ENCODE results near the gene PREP.

Gene PREP

DNA sequence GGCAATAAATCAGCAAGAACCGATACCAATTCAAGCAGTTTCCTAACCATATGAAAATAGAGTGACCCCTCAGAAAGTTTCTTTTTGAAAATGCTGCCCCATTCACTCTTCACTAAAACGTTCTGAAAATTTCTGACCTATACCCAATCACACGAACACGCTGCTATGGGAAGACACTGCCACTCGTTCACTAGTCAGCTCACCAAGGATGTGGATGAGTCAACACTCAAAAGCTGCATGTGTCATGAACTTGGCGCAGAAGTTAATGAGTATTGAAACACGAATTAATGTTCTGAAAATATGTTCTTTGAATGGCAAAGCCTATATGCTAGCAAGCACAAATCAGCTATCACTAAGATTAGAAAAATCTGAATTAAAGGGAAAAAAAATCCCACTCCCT is 84.2 kb downstream of the PREP start:
- Histone ChIP-seq H3K9me2 (replicated peaks; ENCODE audit: low read depth, low read length) (no peaks in the 10 kb centered on the region), H3K27me3 (ENCODE audit: insufficient read depth, low read length, poor library complexity, severe bottlenecking) (no peaks in the 10 kb centered on the region), H3K36me3 (ENCODE audit: insufficient read depth, low read length) (peaks cover 81% of the 10 kb centered on the region; the same call in 1 of the 2 replicates), H3K9me3 (ENCODE audit: insufficient read depth, low read depth, low read length) (no peaks in the 10 kb centered on the region), H3K79me2 (ENCODE audit: insufficient read depth, low read length) (no peaks in the 10 kb centered on the region), H3F3A (ENCODE audit: low read depth) (no peaks in the 10 kb centered on the region), H3K4me1 (ENCODE audit: insufficient read depth, low read length, poor library complexity, severe bottlenecking) (no peaks in the 10 kb centered on the region), H3K4me3 (ENCODE audit: low read length, poor library complexity, severe bottlenecking) (no peak overlapping the region), H3K9ac (ENCODE audit: low read depth, low read length, poor library complexity, severe bottlenecking) (no peak overlapping the region), H4K20me1 (ENCODE audit: insufficient read depth, low read length, poor library complexity, severe bottlenecking) (no peaks in the 10 kb centered on the region), H2AFZ (ENCODE audit: low read length) (no peak overlapping the region), H3K4me2 (ENCODE audit: low read depth, low read length, poor library complexity, severe bottlenecking) (no peak overlapping the region)
- TF ChIP-seq EZH2phosphoT487 (IDR thresholded peaks at IDR 0.05; ENCODE audit: borderline replicate concordance), result no peak
- TF ChIP-seq, protein P1, sequence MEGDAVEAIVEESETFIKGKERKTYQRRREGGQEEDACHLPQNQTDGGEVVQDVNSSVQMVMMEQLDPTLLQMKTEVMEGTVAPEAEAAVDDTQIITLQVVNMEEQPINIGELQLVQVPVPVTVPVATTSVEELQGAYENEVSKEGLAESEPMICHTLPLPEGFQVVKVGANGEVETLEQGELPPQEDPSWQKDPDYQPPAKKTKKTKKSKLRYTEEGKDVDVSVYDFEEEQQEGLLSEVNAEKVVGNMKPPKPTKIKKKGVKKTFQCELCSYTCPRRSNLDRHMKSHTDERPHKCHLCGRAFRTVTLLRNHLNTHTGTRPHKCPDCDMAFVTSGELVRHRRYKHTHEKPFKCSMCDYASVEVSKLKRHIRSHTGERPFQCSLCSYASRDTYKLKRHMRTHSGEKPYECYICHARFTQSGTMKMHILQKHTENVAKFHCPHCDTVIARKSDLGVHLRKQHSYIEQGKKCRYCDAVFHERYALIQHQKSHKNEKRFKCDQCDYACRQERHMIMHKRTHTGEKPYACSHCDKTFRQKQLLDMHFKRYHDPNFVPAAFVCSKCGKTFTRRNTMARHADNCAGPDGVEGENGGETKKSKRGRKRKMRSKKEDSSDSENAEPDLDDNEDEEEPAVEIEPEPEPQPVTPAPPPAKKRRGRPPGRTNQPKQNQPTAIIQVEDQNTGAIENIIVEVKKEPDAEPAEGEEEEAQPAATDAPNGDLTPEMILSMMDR (conservative IDR thresholded peaks at IDR 0.05; ENCODE audit: low read length), result no peak

DNA sequence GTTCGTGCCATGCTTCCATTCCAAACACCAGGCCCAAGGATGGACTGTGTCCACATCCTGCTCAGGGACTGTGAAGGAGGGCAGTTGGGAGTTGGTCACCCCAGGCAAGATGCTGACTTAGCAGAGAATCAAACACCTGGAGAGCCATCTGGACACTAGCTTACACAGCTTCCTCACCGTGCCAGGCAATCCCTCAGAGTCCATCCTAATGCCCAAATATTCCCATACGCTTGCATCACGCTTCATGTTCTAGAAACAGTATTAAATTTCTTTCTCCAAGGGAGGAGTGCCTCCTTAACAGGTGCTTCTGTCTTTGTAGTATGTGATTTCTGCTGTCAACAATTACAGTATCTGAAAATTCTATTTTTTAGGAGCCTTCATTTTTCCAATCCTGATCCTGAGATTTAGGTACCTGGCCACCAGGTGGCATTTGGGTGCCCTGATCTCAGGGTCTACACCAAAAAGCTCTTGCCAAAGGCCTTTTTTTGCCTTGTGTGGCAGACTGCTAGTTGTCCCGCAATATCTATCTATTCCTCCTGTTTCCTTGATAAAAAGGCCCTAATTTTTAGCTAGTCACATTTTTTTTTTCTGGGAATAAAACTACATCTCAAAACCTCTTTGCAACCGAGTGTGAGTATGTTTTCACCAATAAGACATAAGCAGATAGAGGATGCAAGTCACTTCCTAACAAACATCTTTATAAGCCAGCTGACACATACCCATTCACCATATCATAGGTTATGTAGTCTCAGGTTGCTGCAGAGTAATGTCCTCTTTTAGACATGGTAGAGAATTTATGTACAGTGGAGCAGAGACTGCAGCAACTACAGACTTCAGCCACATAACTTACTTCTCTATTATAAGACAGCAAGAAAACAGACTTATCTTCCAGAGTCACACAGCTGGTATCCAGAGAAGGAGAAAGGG is 85.0 kb downstream of the PREP start:
- H3K9me3 ChIP-seq (ENCODE audit: insufficient read depth, low read depth, low read length), result no peaks in the 10 kb centered on the region
- H3K27me3 ChIP-seq (ENCODE audit: insufficient read depth, low read length, poor library complexity, severe bottlenecking), result no peaks in the 10 kb centered on the region
- peaks cover 80% of the 10 kb centered on the region; the same call in 1 of the 2 replicates for H3K36me3 ChIP-seq (ENCODE audit: insufficient read depth, low read length)
- no peaks in the 10 kb centered on the region for H3K9me2 ChIP-seq (replicated peaks; ENCODE audit: low read depth, low read length)
- TF ChIP-seq, protein P1 (conservative IDR thresholded peaks at IDR 0.05; ENCODE audit: low read length), result peak; percentile 58
- TF ChIP-seq EZH2phosphoT487 (IDR thresholded peaks at IDR 0.05; ENCODE audit: borderline replicate concordance), result no peak
- H3K79me2 ChIP-seq (ENCODE audit: insufficient read depth, low read length), result no peaks in the 10 kb centered on the region
- no peak overlapping the region for H3K9ac ChIP-seq (ENCODE audit: low read depth, low read length, poor library complexity, severe bottlenecking)
- no peaks in the 10 kb centered on the region for H3K4me1 ChIP-seq (ENCODE audit: insufficient read depth, low read length, poor library complexity, severe bottlenecking)
- no peaks in the 10 kb centered on the region for H3F3A ChIP-seq (ENCODE audit: low read depth)
- H3K4me3 ChIP-seq (ENCODE audit: low read length, poor library complexity, severe bottlenecking), result no peak overlapping the region
- H3K4me2 ChIP-seq (ENCODE audit: low read depth, low read length, poor library complexity, severe bottlenecking), result no peak overlapping the region
- no peak overlapping the region for H2AFZ ChIP-seq (ENCODE audit: low read length)
- no peaks in the 10 kb centered on the region for H4K20me1 ChIP-seq (ENCODE audit: insufficient read depth, low read length, poor library complexity, severe bottlenecking)

DNA sequence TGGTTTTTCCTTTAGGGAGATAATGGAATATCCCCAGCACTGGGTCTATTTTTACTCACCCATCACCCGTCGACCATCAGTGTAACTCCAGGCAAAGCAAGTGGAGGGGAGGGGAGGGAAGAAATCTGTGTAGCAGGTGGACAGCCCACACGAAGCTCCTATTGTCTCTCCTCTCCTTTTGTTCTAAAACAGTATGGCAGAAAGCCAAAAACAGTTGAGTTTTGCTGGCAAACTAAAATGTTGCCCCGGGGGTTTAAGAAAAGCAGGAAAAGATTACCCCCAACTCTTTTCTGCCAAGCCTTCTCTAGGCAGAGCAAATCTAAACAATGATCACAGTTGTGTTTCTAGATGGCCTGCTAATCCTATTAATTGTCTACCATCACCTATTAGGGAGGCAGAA is 89.7 kb downstream of the PREP start:
- H3K4me1 ChIP-seq (ENCODE audit: insufficient read depth, low read length, poor library complexity, severe bottlenecking), result no peaks in the 10 kb centered on the region
- H3K4me3 ChIP-seq (ENCODE audit: low read length, poor library complexity, severe bottlenecking), result no peak overlapping the region
- H3K9me2 ChIP-seq (replicated peaks; ENCODE audit: low read depth, low read length), result no peaks in the 10 kb centered on the region
- H2AFZ ChIP-seq (ENCODE audit: low read length), result no peak overlapping the region
- no peaks in the 10 kb centered on the region for H3K9me3 ChIP-seq (ENCODE audit: insufficient read depth, low read depth, low read length)
- no peak overlapping the region for H3K9ac ChIP-seq (ENCODE audit: low read depth, low read length, poor library complexity, severe bottlenecking)
- H3F3A ChIP-seq (ENCODE audit: low read depth), result no peaks in the 10 kb centered on the region
- H3K36me3 ChIP-seq (ENCODE audit: insufficient read depth, low read length), result peaks cover 50% of the 10 kb centered on the region; the same call in 1 of the 2 replicates
- no peaks in the 10 kb centered on the region for H4K20me1 ChIP-seq (ENCODE audit: insufficient read depth, low read length, poor library complexity, severe bottlenecking)
- H3K79me2 ChIP-seq (ENCODE audit: insufficient read depth, low read length), result no peaks in the 10 kb centered on the region
- H3K4me2 ChIP-seq (ENCODE audit: low read depth, low read length, poor library complexity, severe bottlenecking), result no peak overlapping the region
- no peak for TF ChIP-seq EZH2phosphoT487 (IDR thresholded peaks at IDR 0.05; ENCODE audit: borderline replicate concordance)
- TF ChIP-seq, protein P1 (conservative IDR thresholded peaks at IDR 0.05; ENCODE audit: low read length), result no peak
- no peaks in the 10 kb centered on the region for H3K27me3 ChIP-seq (ENCODE audit: insufficient read depth, low read length, poor library complexity, severe bottlenecking)
